ENCODE measurements around the gene KLHL12.
A peak's percentile ranks its signal among the peaks of the same experiment; 100 is the strongest.
"Not testable (repeated sequence)": the region's sequence is repeated elsewhere in the genome, so short reads cannot be mapped to it uniquely, and the experiment has no call there.

The KLHL12 gene

GRCh38 chr1:202951437-202951836 is 24.4 kb upstream of the KLHL12 start:
- DNase-seq (ENCODE audit: low spot score): no peak

- DNase-seq (ENCODE audit: low spot score): no peak
These were observed 18.4 kb upstream of the KLHL12 start for GRCh38 chr1:202945483-202945882.

GRCh38 chr1:202944438-202944921 is 17.4 kb upstream of the KLHL12 start:
- no peak for DNase-seq (ENCODE audit: low spot score)

GRCh38 chr1:202942426-202942825 is 15.4 kb upstream of the KLHL12 start:
- no peak for DNase-seq (ENCODE audit: low spot score)

DNA sequence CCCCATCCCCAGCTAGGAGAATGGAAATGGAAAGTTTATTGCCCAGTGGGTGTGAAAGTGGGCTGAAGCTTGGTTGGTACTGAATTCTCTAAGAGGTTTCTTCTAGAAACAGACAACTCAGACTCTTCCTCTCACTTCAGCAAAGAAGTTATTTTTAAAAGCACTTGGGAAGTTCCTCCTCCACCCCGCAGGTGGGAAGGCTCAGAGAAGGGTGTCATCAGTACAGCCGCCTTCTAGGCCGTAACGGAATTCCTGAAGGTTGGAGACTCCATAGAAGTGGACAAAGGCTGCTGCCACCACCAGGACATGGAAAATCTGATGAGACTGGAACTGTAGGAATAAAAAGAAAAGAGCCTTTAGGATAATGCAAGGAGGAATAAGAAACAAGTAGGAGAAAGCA is 14.3 kb upstream of the KLHL12 start:
- DNase-seq (ENCODE audit: low spot score): no peak

GRCh38 chr1:202940561-202940960 is 13.5 kb upstream of the KLHL12 start:
- DNase-seq (ENCODE audit: low spot score): no peak

DNA sequence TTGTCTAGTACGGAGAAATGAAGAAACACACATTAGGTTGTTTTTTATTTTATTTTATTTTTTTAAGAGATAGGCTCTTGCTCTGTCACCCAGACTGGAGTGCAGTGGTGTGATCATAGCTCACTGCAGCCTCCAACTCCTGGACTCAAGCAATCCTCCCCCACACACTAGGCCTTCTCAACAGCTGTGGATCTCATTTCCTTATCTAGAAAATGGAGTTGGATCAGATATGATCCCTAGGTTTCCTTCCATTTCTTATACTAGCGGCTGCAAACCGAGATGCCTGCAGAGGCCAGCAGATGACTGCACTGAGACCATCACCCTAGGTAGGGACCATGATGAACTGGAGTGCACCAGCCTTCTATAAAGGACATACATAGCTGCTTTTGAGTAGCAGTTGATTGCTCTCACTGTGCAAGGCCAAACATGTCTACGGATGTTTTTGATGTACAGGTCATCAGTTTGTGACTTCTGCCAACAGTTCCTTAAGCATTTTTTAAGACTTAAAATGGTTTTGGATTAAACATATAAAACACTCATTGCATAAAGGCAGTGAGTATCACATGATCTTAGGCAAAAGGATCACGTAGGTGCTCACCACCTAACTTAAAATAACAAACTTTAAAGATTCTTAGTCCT is 11.4 kb upstream of the KLHL12 start:
- DNase-seq (ENCODE audit: low spot score): no peak

- not testable (repeated sequence) for DNase-seq (ENCODE audit: low spot score)
These were observed 9.4 kb upstream of the KLHL12 start for GRCh38 chr1:202936409-202936808.

- DNase-seq (ENCODE audit: low spot score): no peak
These were observed 8.8 kb upstream of the KLHL12 start for GRCh38 chr1:202935844-202936243.

DNA sequence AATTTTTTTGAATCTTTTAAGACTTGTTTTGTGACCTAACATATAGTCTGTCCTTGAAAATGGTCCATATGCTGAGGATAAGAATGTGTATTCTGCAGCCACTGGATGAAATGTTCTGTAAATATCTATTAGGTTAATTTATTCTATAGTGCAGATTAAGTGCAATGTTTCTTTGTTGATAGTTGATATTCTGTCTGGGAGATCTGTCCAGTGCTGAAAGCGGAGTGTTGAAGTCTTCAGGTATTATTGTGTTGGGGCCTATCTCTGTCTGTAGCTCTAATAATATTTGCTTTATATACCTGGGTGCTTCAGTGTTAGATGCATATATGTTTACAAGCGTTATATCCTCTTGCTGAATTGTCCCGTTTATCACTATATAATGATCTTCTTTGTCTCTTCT is 7.7 kb upstream of the KLHL12 start:
- DNase-seq (ENCODE audit: low spot score): no peak

GRCh38 chr1:202932476-202932875 is 5.4 kb upstream of the KLHL12 start:
- no peak for DNase-seq (ENCODE audit: low spot score)

DNA sequence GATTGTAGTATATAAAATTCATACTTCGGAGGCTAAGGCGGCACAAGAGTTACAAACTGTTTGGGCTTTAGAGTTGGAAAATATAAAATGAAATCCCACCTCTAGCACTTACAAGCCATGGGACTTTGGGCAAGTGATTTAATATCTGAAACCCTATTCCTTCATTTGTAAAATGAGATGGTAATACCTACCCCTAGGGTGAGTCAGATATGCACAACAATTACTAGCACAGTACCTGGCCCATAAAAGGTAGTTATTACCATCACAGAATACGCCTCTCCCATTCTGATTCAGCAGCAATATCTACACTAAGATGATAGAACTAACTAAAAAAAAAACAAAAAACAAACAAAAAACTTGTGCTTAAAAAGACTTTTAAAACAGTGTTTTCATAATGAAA is 3.5 kb downstream of the KLHL12 start:
- DNase-seq (ENCODE audit: low spot score): no peak

GRCh38 chr1:202919615-202920014 is 7.4 kb downstream of the KLHL12 start:
- no peak for DNase-seq (ENCODE audit: low spot score)

- DNase-seq (ENCODE audit: low spot score): no peak
These were observed 11.9 kb downstream of the KLHL12 start for GRCh38 chr1:202915146-202915545.

GRCh38 chr1:202912476-202912875 is 14.6 kb downstream of the KLHL12 start:
- not testable (repeated sequence) for DNase-seq (ENCODE audit: low spot score)

DNA sequence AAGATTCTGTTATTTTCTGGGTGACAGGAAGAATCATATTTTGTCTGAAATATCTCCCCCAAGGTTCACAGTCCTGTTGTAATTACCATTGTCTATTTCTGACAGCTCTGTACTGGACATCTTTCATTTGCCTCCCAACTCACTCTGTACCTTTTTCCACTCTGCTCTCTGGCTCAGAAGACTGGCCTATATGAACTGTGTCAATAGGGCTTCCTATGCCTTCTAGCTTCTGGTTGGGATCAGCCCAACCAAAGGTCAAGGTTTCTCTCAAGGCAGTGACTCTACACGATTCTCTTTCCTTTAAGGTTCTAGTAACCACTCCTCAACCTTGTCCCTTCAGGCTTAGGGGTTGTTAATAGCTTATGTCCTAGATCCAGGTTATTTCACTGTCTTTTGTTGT is 17.5 kb downstream of the KLHL12 start:
- no peak for DNase-seq (ENCODE audit: low spot score)

- no peak for DNase-seq (ENCODE audit: low spot score)
These were observed 18.0 kb downstream of the KLHL12 start for GRCh38 chr1:202908998-202909397.

GRCh38 chr1:202905331-202905730 is 21.7 kb downstream of the KLHL12 start:
- no peak for DNase-seq (ENCODE audit: low spot score)

DNA sequence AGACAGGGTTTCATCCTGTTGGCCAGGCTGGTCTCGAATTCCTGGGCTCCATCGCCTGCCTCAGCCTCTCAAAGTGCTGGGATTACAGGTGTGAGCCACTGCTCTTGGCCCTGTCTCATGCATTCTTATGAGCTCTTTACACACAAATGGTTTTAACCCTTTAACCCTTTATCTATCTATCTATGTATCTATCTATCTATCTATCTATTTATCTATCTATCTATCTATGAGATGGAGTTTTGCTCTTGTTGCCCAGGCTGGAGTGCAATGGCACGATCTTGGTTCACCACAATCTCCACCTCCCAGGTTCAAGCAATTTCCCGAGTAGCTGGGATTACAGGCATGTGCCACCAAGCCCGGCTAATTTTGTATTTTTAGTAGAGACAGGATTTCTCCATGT is 23.2 kb downstream of the KLHL12 start:
- not testable (repeated sequence) for DNase-seq (ENCODE audit: low spot score)

- no peak for DNase-seq (ENCODE audit: low spot score)
These were observed 25.5 kb downstream of the KLHL12 start for GRCh38 chr1:202901555-202901954.

DNA sequence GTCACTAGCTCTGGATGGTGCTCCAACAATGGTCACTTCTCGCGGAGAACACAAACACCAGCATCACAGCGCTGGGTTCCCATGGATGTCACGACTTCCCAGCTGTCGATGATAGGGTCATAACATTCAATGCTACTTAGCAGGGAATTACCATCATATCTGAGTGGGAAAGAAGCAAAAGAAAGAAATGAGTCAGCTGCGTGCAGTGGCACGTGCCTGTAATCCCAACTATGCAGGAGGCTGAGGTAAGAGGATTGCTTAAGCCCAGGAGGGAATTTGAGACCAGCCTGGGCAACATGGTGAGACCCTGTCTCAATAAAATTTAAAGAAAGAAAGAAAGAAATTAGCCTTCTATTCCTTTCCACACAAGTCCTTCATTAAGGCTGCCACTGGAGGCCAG is 34.5 kb downstream of the KLHL12 start:
- DNase-seq (ENCODE audit: low spot score): no peak

GRCh38 chr1:202890392-202890791 is 36.6 kb downstream of the KLHL12 start:
- no peak for DNase-seq (ENCODE audit: low spot score)

- DNase-seq (ENCODE audit: low spot score): peak; percentile 98
These were observed 38.3 kb downstream of the KLHL12 start, which contains the start of gene RABIF for GRCh38 chr1:202888531-202889360. TSS of gene RABIF (minus strand) at chr1:202889149. CDS start at chr1:202889098, 51 bp downstream.

DNA sequence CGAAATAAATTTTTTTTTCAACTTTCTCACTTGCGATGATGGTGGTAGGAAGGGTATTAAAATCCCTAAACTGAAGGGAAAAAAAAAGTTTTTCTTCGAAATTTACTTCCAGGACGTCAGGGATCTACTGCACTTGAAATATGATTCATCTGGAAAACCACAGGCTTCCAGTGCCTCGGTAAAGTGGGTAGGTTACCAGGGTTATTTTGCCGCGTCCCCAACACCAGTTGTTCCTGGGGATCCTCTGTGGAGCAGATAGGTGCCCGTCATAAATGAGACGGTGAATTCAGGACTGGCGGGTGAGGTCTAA is 38.9 kb downstream of the KLHL12 start:
- DNase-seq (ENCODE audit: low spot score): no peak

All from LoVo (cell line).